K562 (cell line): Measurements from ENCODE around the gene PPM1F. TPM values are rescaled to one million over a fixed set of nuclear protein-coding genes. Genes with fewer than 3 reads are reported as not detected.

Source experiments
- CHCHD3 ChIP-seq: fragments of 250-450 bp; sonication (Bioruptor Pico); IDR thresholded peaks from 2 replicates; pipeline ENCODE4 v2.1.2; 2022; ENCODE audit warnings: mild to moderate bottlenecking
- DACH1 ChIP-seq: fragments of 450-650 bp; IDR thresholded peaks from 2 replicates; pipeline ENCODE4 v1.6.1; 2018; ENCODE audit not compliant: partially characterized antibody
- GATAD2A ChIP-seq: fragments of 450-650 bp; IDR thresholded peaks from 2 replicates; pipeline ENCODE4 v1.6.1; 2017
- GTF2E2 ChIP-seq: fragments of 200-800 bp; sonication (Bioruptor generic); IDR thresholded peaks from 2 replicates; pipeline ENCODE4 v1.6.1; 2016; ENCODE audit warnings: missing genetic modification characterization, missing compliant biosample characterization
- HNRNPUL1 ChIP-seq: fragments of 200-400 bp; formaldehyde crosslinking; IDR thresholded peaks from 2 replicates; pipeline ENCODE4 v1.6.1; 2017; ENCODE audit warnings: low read length
- NRF1 ChIP-seq, 2 experiments: fragments of 450-650 bp; IDR thresholded peaks in 1 of 2; conservative IDR thresholded peaks in 1 of 2; 2 replicates each; pipeline ENCODE4 v1.6.1; 2014; ENCODE audit warnings: mild to moderate bottlenecking in 2 of 2
- PHB ChIP-seq: fragments of 250-450 bp; sonication (Bioruptor Pico); IDR thresholded peaks from 2 replicates; pipeline ENCODE4 v1.5.0; 2021
- POLR3G ChIP-seq: IDR thresholded peaks from 2 replicates; pipeline ENCODE4 v1.6.1; 2011; ENCODE audit not compliant: insufficient read length, insufficient replicate concordance; ENCODE audit errors: extremely low read depth
- RBFOX2 ChIP-seq: fragments of 200-400 bp; formaldehyde crosslinking; IDR thresholded peaks from 2 replicates; pipeline ENCODE4 v1.6.1; 2017; ENCODE audit warnings: low read depth, mild to moderate bottlenecking, low read length, moderate library complexity
- TEAD4 ChIP-seq, 2 experiments: sonication (generic) in 1 of 2; formaldehyde crosslinking in 1 of 2; IDR thresholded peaks; 2 replicates each; pipeline versions ENCODE4 v1.6.1 to v1.8.0; 2012 to 2022; ENCODE audit warnings: borderline replicate concordance in 1 of 2, inconsistent platforms in 1 of 2, low read length in 1 of 2, mild to moderate bottlenecking in 1 of 2, missing genetic modification reagents in 1 of 2
- TRIM24 ChIP-seq, 2 experiments: fragments of 450-650 bp; IDR thresholded peaks; 2 replicates each; pipeline ENCODE4 v1.6.1; 2016
- polyA plus RNA-seq, 8 experiments: library from polyadenylated mRNA; depleted of rRNA in 4 of 8; stranded (reverse) in 5 of 8; unstranded in 3 of 8; fragments of >200 nt; fragmentation: Nextera tagmentation in 2 of 8; fragmentation: Illumina TruSeq in 1 of 8; extraction: Ambion mirVana in 2 of 8; extraction: Trizol in 1 of 8; gene quantifications; 2 replicates each; pipeline versions ENCODE4 v1.2.1 to v1.2.3, GENCODE V29; 2011 to 2014; ENCODE audit warnings: inconsistent platforms in 1 of 8, missing spikeins in 1 of 8
- total RNA-seq, 7 experiments: library from RNA; depleted of rRNA in 6 of 7; stranded (reverse); fragments of >200 nt in 6 of 7; fragmentation: Illumina TruSeq in 2 of 7; extraction: Trizol in 2 of 7; gene quantifications; 2 replicates each; pipeline versions ENCODE4 v1.2.1 to v1.2.3, GENCODE V29; 2011 to 2021; ENCODE audit warnings: low replicate concordance in 1 of 7
- TF ChIP-seq, protein P1 (sequence below): fragments of 250-450 bp; sonication (Bioruptor Pico); IDR thresholded peaks from 2 replicates; pipeline ENCODE4 v1.9.0; 2021; ENCODE audit warnings: mild to moderate bottlenecking, inconsistent platforms
- TF ChIP-seq, protein P2 (sequence below): fragments of 450-650 bp; IDR thresholded peaks from 2 replicates; pipeline ENCODE4 v1.6.1; 2016; ENCODE audit warnings: mild to moderate bottlenecking, moderate library complexity
- TF ChIP-seq, protein P3 (sequence below): fragments of 250-450 bp; sonication (Bioruptor Pico); IDR thresholded peaks from 2 replicates; pipeline ENCODE4 v1.8.0; 2022; ENCODE audit warnings: moderate library complexity, mild to moderate bottlenecking, inconsistent platforms

Gene PPM1F
- total and polyA plus RNA-seq, 9 of the 15 experiments (the other 6 are each of a cell fraction or from before 2014, with no cell fraction given), result 2.1 to 159 (median 64.0) TPM

GRCh38 chr22:21928048-21928447, 24.6 kb downstream of the PPM1F start (continued):
- 0 out of 2 replicates have a peak, but pooled peaks have one; percentile 47 for TF ChIP-seq CHCHD3 (CRISPR knock-in tag)
- no peak for TF ChIP-seq DACH1
- TF ChIP-seq GTF2E2 (tag), result no peak
- no peak for TF ChIP-seq NRF1 (conservative IDR thresholded peaks at IDR 0.05 in 1 of 2, IDR thresholded peaks at IDR 0.05 in 1 of 2)
- 0 out of 2 replicates have a peak, but pooled peaks have one; percentile 33 for TF ChIP-seq PHB (CRISPR knock-in tag)
- TF ChIP-seq, protein P1, sequence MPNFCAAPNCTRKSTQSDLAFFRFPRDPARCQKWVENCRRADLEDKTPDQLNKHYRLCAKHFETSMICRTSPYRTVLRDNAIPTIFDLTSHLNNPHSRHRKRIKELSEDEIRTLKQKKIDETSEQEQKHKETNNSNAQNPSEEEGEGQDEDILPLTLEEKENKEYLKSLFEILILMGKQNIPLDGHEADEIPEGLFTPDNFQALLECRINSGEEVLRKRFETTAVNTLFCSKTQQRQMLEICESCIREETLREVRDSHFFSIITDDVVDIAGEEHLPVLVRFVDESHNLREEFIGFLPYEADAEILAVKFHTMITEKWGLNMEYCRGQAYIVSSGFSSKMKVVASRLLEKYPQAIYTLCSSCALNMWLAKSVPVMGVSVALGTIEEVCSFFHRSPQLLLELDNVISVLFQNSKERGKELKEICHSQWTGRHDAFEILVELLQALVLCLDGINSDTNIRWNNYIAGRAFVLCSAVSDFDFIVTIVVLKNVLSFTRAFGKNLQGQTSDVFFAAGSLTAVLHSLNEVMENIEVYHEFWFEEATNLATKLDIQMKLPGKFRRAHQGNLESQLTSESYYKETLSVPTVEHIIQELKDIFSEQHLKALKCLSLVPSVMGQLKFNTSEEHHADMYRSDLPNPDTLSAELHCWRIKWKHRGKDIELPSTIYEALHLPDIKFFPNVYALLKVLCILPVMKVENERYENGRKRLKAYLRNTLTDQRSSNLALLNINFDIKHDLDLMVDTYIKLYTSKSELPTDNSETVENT, result peak; percentile 63
- TF ChIP-seq, protein P2, sequence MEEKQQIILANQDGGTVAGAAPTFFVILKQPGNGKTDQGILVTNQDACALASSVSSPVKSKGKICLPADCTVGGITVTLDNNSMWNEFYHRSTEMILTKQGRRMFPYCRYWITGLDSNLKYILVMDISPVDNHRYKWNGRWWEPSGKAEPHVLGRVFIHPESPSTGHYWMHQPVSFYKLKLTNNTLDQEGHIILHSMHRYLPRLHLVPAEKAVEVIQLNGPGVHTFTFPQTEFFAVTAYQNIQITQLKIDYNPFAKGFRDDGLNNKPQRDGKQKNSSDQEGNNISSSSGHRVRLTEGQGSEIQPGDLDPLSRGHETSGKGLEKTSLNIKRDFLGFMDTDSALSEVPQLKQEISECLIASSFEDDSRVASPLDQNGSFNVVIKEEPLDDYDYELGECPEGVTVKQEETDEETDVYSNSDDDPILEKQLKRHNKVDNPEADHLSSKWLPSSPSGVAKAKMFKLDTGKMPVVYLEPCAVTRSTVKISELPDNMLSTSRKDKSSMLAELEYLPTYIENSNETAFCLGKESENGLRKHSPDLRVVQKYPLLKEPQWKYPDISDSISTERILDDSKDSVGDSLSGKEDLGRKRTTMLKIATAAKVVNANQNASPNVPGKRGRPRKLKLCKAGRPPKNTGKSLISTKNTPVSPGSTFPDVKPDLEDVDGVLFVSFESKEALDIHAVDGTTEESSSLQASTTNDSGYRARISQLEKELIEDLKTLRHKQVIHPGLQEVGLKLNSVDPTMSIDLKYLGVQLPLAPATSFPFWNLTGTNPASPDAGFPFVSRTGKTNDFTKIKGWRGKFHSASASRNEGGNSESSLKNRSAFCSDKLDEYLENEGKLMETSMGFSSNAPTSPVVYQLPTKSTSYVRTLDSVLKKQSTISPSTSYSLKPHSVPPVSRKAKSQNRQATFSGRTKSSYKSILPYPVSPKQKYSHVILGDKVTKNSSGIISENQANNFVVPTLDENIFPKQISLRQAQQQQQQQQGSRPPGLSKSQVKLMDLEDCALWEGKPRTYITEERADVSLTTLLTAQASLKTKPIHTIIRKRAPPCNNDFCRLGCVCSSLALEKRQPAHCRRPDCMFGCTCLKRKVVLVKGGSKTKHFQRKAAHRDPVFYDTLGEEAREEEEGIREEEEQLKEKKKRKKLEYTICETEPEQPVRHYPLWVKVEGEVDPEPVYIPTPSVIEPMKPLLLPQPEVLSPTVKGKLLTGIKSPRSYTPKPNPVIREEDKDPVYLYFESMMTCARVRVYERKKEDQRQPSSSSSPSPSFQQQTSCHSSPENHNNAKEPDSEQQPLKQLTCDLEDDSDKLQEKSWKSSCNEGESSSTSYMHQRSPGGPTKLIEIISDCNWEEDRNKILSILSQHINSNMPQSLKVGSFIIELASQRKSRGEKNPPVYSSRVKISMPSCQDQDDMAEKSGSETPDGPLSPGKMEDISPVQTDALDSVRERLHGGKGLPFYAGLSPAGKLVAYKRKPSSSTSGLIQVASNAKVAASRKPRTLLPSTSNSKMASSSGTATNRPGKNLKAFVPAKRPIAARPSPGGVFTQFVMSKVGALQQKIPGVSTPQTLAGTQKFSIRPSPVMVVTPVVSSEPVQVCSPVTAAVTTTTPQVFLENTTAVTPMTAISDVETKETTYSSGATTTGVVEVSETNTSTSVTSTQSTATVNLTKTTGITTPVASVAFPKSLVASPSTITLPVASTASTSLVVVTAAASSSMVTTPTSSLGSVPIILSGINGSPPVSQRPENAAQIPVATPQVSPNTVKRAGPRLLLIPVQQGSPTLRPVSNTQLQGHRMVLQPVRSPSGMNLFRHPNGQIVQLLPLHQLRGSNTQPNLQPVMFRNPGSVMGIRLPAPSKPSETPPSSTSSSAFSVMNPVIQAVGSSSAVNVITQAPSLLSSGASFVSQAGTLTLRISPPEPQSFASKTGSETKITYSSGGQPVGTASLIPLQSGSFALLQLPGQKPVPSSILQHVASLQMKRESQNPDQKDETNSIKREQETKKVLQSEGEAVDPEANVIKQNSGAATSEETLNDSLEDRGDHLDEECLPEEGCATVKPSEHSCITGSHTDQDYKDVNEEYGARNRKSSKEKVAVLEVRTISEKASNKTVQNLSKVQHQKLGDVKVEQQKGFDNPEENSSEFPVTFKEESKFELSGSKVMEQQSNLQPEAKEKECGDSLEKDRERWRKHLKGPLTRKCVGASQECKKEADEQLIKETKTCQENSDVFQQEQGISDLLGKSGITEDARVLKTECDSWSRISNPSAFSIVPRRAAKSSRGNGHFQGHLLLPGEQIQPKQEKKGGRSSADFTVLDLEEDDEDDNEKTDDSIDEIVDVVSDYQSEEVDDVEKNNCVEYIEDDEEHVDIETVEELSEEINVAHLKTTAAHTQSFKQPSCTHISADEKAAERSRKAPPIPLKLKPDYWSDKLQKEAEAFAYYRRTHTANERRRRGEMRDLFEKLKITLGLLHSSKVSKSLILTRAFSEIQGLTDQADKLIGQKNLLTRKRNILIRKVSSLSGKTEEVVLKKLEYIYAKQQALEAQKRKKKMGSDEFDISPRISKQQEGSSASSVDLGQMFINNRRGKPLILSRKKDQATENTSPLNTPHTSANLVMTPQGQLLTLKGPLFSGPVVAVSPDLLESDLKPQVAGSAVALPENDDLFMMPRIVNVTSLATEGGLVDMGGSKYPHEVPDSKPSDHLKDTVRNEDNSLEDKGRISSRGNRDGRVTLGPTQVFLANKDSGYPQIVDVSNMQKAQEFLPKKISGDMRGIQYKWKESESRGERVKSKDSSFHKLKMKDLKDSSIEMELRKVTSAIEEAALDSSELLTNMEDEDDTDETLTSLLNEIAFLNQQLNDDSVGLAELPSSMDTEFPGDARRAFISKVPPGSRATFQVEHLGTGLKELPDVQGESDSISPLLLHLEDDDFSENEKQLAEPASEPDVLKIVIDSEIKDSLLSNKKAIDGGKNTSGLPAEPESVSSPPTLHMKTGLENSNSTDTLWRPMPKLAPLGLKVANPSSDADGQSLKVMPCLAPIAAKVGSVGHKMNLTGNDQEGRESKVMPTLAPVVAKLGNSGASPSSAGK, result no peak
- no peak for TF ChIP-seq RBFOX2
- no peak for TF ChIP-seq TEAD4 (IDR thresholded peaks at IDR 0.05; ENCODE audit: low read length)
- no peak for TF ChIP-seq TEAD4 (CRISPR knock-in tag; IDR thresholded peaks at IDR 0.05; ENCODE audit: borderline replicate concordance)
- TF ChIP-seq, protein P3, sequence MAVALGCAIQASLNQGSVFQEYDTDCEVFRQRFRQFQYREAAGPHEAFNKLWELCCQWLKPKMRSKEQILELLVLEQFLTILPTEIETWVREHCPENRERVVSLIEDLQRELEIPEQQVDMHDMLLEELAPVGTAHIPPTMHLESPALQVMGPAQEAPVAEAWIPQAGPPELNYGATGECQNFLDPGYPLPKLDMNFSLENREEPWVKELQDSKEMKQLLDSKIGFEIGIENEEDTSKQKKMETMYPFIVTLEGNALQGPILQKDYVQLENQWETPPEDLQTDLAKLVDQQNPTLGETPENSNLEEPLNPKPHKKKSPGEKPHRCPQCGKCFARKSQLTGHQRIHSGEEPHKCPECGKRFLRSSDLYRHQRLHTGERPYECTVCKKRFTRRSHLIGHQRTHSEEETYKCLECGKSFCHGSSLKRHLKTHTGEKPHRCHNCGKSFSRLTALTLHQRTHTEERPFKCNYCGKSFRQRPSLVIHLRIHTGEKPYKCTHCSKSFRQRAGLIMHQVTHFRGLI, result no peak
- no peak for TF ChIP-seq GATAD2A
- TF ChIP-seq HNRNPUL1, result no peak
- TF ChIP-seq TRIM24 (IDR thresholded peaks at IDR 0.05), result no peak
- no peak for TF ChIP-seq POLR3G
